HFF-Myc (cell line): ENCODE results near the gene WDR91.

ENCODE experiments used
- DNase-seq: peaks from one replicate; pipeline ENCODE4 v3.0.0-alpha.2; 2011; ENCODE audit warnings: low read depth; ENCODE audit errors: extremely low read depth
- H3K4me3 ChIP-seq: replicated peaks from 2 replicates; pipeline ENCODE4 v1.5.1; 2011; ENCODE audit warnings: low read depth, mild to moderate bottlenecking, control low read depth, low read length
- CTCF ChIP-seq: IDR thresholded peaks from 2 replicates; pipeline ENCODE4 v1.5.1; 2012; ENCODE audit warnings: mild to moderate bottlenecking, low read depth, low read length, control low read depth; ENCODE audit errors: missing control alignments

WDR91 gene

GRCh38 chr7:135143885-135144668, 67.2 kb downstream of the WDR91 start:
- no peak for TF ChIP-seq CTCF
- no peak for DNase-seq
- H3K4me3 ChIP-seq, result no peak overlapping the region
